Retinal pigment epithelial cell (primary cell): ENCODE measurements around the gene TEKT4.
"Not testable (repeated sequence)": the region's sequence is repeated elsewhere in the genome, so short reads cannot be mapped to it uniquely, and the experiment has no call there.

ENCODE experiments used
- DNase-seq: peaks from one replicate; pipeline ENCODE4 v3.0.0-alpha.2; 2010; ENCODE audit warnings: low read depth
- H3K4me3 ChIP-seq: 2 replicates; pipeline ENCODE4 v1.5.1; 2011; ENCODE audit warnings: mild to moderate bottlenecking, low read length, control low read depth, moderate library complexity
- CTCF ChIP-seq: conservative IDR thresholded peaks from 2 replicates; pipeline ENCODE4 v1.5.1; 2011; ENCODE audit warnings: low read depth, low read length, control low read depth, inconsistent platforms

Gene TEKT4

GRCh38 chr2:94874277-94874997 is 3.2 kb downstream of the TEKT4 start:
- no peak for DNase-seq
- H3K4me3 ChIP-seq: no peak overlapping the region

GRCh38 chr2:94875064-94875819 is 4.0 kb downstream of the TEKT4 start:
- no peak for TF ChIP-seq CTCF
- no peak overlapping the region for H3K4me3 ChIP-seq
- no peak for DNase-seq

More at GRCh38 chr2:94874277-94874997, 3.2 kb downstream of the TEKT4 start:
- TF ChIP-seq CTCF: peak; percentile 98

GRCh38 chr2:94875820-94876522 is 4.7 kb downstream of the TEKT4 start:
- H3K4me3 ChIP-seq: no peak overlapping the region
- DNase-seq: no peak
- no peak for TF ChIP-seq CTCF

GRCh38 chr2:94876523-94876863 is 5.3 kb downstream of the TEKT4 start:
- no peak overlapping the region for H3K4me3 ChIP-seq
- TF ChIP-seq CTCF: no peak
- no peak for DNase-seq

GRCh38 chr2:94877129-94877528 is 5.9 kb downstream of the TEKT4 start:
- no peak overlapping the region for H3K4me3 ChIP-seq
- TF ChIP-seq CTCF: no peak
- DNase-seq: no peak

GRCh38 chr2:94878575-94878974 is 7.3 kb downstream of the TEKT4 start:
- not testable (repeated sequence) for DNase-seq, H3K4me3 ChIP-seq

GRCh38 chr2:94879314-94879981 is 8.2 kb downstream of the TEKT4 start:
- TF ChIP-seq CTCF: no peak
- DNase-seq: no peak

More at GRCh38 chr2:94879314-94879981, 8.2 kb downstream of the TEKT4 start:
- H3K4me3 ChIP-seq: no peak overlapping the region
